Right renal cortex interstitium (tissue), 3 donors: ENCODE data around the gene CCDC77. TPM values are rescaled to one million over a fixed set of nuclear protein-coding genes. Genes with fewer than 3 reads are reported as not detected.

Experiments
- DNase-seq, 3 donors: peaks; one replicate each; pipeline ENCODE4 v3.0.0-alpha.2; 2013; ENCODE audit warnings: low read depth in 3 of 3, low spot score in 2 of 3
- polyA plus RNA-seq, 3 donors: library from polyadenylated mRNA; unstranded; fragments of 120-200 nt; gene quantifications; one replicate each; pipeline ENCODE4 v1.2.1, GENCODE V29; 2013; ENCODE audit not compliant: insufficient read length in 3 of 3

CCDC77 gene
- polyA plus RNA-seq, 3 donors: 22.5 to 30.5 (median 22.7) TPM

DNA sequence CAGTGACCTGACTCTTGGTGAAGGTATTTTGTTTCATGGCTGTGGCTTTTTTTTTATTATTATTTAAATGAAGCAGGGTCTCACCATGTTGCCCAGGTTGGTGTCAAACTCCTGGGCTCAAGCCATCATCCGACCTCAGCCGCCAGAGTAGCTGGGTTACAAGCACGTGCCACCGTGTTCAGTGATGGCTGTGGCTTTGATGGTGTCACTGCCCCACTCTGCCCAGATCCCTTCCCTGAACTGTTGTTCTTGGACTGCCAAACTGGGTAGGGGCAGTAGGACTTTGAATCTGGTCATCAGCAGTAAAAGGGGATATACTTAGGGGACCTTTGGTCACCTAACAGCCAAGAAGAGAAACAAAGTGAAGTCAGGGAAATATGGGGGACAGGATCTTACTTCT, 77.7 kb downstream of the CCDC77 start:
- DNase-seq: no peak

DNA sequence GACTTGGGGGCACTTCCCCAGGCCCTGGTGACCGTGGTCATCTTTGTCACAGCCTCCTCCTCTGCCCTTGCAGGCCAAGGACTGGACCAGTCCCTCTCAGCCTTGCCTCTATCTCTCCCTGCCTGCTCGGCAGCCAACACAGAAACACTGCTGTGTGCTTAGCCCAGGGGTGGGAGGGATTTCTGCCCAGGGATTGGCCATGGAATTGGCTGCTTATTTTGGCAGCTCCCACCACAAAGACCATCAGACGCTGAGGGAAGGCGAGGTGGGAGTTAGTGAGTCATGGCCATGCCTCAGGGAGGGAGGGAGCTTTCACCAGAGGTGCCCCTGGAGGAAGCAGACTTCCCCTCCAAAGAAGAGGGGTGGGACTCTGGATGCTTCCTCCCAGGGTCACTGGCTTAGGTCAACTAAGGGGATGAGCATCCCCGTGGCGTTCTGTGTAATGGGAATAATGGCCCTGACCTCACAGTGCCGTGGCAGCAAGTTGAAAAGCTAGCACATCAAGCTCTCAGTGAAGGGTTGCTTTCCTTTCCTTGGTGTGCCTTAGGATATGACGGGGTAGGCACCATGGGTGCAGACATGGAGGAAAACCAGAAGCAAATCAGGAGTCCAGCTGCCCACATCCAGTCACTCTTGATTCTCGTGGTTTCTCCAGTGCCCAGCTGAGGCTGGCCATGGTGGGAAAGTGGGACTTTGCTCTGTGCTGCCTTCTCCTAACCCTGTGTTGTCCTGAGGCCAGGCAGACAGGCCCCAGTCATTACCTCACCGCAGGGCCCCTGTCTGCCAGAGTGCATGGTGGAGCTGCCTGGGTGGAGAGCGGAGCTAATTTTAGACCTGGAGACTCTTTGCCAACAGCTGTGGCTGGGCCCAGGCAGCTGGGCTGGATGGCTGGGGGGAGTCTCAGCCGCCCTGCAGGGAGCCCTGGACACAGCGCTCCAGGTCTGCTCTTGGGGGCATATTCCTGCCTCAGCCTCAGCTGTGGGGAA, 79.7 kb downstream of the CCDC77 start:
- DNase-seq: no peak

DNA sequence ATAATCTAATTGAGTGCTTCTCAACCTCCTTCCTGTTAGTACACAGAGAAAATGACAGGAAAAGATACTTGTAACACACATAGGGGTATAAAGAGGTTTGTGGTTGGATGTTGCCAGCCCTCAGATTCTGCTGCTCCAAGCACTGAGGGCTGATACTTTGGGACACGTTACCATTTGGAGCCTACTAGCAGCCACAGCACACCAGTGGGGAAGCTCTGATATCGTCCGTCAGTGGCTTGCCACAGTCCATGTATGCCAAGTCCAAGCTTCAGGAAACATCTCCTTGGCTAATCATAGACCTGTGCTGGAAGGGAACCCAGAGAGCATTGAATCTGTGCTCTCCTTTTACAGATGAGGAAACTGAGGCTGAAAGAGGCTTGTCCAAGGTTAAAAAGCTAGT, 80.6 kb downstream of the CCDC77 start:
- DNase-seq: no peak

DNA sequence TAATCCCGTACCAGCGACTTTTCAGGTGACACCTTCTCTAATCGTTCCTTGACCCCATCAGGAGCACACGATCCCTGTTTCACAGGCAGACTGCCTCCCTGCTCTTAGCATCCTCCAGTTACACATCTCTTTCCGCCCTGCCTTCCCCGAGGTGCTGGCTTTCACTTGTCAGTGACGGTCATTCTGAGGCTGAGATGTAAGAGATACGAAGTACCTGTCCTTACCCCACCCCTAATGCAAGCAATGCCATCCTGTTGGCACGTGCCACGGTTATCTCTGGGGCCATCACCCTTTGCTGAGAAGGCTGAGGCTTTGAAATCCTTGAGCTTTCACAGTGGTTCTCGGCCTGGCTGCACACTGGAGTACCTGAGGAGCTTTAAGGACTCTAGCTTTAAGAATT, 82.7 kb downstream of the CCDC77 start:
- no peak for DNase-seq

DNA sequence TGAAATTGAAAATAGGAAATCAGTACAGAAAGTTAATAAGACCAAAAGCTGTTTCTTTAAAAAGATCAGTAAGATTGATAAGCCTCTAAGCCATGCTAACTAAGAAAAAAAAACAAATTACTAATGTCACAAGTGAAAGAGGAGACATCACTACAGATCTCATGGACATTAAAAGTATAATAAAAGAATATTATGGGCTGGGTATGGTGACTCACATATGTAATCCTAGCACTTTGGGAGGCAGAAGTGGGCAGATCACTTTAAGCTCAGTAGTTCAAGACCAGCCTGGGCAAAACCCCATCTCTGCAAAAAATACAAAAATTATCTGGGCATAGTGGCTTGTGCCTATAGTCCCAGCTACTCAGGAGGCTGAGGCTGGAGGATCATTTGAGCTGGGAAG, 88.8 kb downstream of the CCDC77 start:
- DNase-seq: no peak

Other genes with a start within 250 kb of the CCDC77 start
- gene SLC6A12, start 187.5 kb upstream of the CCDC77 start, polyA plus RNA-seq: 10 to 100 TPM; 13.2 to 14.5 (median 14.5) TPM
- gene SLC6A13, start 138.8 kb upstream of the CCDC77 start, polyA plus RNA-seq: 10 to 100 TPM; 47.4 to 52.9 (median 50.8) TPM
- 10 to 100 TPM; 44.1 to 47.4 (median 44.2) TPM for gene KDM5A, start 12.3 kb upstream of the CCDC77 start, polyA plus RNA-seq
- 10 to 100 TPM; 14.2 to 16.8 (median 14.6) TPM for gene B4GALNT3, start 58.3 kb downstream of the CCDC77 start, polyA plus RNA-seq